Cardiac septum (tissue), 1 donor: ENCODE results near the gene GANAB. TPM values are rescaled to one million over a fixed set of nuclear protein-coding genes. Genes with fewer than 3 reads are reported as not detected.
"Not testable (repeated sequence)": the region's sequence is repeated elsewhere in the genome, so short reads cannot be mapped to it uniquely, and the experiment has no call there.

Experiments used
- DNase-seq: peaks from one replicate; pipeline ENCODE4 v3.0.0-alpha.2; 2020; ENCODE audit warnings: low spot score
- intact Hi-C: fragments of 100-400 bp; cut with DNase I; formaldehyde crosslinking; loops from one replicate; pipeline ENCODE4 v1.14.0; 2022
- total RNA-seq: library from RNA; stranded (reverse); fragmentation: NEBNext Ultra II Directional; extraction: Animal tissue kit (Norgen Biotek cat#: 25700); gene quantifications from one replicate; pipeline ENCODE4 v1.2.1, GENCODE V29; 2021
- donor health status: DM: no; HTN: no; CAD: no.

GANAB gene
- total RNA-seq, 1 donor from 2014 or later: 99.8 TPM

DNA sequence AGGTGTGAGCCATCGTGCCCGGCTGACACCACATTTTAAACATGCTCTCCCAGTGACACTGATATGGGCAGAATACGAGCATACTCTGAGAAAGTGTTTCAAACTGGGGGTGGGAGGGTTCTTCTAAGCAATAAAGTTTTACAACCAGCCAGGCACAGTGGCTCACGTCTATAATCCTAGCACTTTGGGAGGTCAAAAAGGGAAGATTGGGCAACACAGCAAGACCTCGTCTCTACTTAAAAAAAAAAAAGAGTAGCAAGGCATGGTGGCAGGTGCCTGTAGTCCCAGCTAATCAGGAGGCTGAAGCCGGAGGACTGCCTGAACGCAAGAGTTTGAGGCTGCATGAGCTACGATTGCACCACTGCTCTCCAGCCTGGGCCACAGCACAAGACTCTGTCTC is 2.2 kb downstream of the GANAB start:
- DNase-seq: no peak
- intact Hi-C loops: no loop called here

DNA sequence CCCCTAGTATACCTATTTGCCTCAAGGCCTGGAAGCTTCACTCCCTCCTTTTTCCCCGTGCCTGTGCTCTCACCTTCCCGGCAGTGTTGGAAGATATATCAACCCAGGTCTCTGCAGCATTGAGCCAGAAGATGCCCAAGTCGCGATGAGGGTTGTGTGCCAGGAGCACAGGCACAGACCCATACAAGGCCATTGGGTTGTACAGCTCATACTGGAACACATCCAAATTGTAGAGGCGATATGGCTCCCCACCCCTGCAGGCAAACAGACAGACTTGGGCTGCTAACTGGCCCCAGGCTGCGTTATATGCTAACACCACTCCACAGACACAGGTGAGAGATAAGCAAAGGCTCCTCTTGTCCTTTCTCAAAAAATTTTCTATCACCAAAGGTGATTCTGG is 13.9 kb downstream of the GANAB start:
- intact Hi-C loops: loop anchor here (10.0 kb wide), 1 partner anchor 382 kb away; the partner anchor contains the start of gene SLC22A8
- no peak for DNase-seq

DNA sequence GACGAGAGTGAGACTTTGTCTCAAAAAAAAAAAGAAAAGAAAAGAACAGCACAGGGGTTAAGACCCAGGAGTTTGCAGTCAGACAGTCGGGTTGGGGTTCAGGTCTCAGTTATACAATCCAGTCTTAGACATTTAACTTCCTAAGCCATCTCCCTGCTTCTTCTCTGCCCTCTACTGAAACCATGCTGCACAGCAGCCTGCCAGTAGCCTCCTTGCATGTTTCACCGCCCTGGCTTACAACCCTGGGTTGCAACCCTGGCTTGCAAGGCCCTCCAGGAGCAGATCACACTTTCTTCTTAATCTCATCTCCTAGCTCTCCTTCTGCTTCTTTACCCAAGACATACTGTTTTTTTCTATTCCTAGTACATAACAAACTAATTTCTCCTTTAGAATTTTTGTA is 18.7 kb downstream of the GANAB start:
- no peak for DNase-seq

DNA sequence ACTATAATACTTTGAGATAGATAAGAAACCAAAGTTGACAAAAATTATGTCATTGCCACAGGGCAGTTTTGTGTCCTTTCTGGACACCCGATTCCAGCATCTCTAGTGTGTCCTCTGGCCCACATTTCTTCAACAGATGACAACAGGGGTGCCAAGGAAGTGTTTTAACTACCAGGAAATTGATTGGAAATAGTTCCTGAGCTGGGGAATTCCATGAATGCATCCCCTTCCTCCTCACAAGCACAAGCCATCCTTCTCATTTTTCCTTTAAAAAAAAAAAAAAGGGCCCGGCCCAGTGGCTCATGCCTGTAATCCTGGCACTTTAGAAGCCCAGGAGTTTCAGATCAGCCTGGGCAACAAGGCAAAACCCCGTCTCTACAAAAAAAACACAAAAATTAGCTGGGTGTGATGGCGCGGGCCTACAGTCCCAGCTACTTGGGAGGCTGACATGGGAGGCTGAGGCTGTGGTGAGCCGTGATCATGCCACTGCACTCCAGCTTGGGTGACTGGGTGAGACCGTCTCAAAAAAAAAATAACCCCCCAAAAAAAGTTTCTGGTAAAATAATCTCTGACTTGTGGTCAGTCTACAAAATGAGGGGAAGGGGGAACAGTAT is 23.8 kb downstream of the GANAB start:
- no peak for DNase-seq
- intact Hi-C loops: loop anchor here (2.0 kb wide), 1 partner anchor 24 kb away; the partner anchor contains the start of gene GANAB

More for the DNA sequence above, 18.7 kb downstream of the GANAB start:
- intact Hi-C loops: no loop called here

DNA sequence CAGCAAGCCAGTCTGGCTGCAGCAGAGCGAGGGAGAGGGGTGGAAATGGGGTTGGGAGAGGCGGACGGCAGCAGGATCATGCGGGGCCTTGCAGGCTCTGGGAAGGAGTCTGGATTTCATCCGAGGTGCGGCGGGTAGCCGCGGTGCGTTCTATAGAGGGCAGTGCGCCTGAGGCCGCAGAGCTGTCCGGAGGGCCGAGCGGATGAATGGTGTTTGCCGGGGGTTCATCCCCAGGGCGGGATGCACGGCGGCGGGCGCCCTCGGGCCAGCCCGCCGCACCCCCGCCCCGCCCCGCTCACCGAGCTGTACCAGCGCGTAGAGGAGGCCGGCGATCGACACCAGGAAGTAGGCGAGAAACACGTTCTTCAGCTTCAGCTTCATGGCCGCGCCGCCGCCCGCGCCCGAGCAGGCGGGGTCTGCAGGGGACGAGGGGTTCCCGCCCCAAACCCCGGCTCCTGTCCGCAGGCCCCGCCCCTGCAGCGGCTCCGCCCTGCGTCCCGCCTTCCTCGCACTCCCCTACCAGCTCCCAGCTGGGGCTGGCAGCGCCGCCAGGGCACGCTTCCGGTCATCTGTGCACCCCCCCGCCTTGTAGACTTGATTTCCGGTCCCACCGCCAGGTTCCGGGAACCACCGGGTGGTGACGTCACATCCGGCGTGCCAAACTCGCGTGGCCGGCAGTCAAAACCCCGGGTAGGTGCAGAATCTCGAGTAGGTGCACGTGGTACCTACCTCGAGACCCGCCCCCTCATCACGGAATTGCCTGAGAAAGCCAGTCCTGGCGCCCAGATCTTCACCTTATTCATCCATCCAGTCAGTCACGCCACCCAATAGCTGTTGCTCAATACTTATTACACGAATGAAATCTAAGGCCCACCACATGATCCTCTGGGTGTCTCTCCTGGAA is 24.6 kb downstream of the GANAB start, which contains the start of gene B3GAT3:
Gene B3GAT3, minus strand, starts transcription at position 420 of the 904 bp plus-strand sequence. Its CDS starts 39 bp downstream, at position 381.
- intact Hi-C loops: loop anchor here (2.0 kb wide), 1 partner anchor 25 kb away; the partner anchor contains the start of gene GANAB
- peak; percentile 98 for DNase-seq

DNA sequence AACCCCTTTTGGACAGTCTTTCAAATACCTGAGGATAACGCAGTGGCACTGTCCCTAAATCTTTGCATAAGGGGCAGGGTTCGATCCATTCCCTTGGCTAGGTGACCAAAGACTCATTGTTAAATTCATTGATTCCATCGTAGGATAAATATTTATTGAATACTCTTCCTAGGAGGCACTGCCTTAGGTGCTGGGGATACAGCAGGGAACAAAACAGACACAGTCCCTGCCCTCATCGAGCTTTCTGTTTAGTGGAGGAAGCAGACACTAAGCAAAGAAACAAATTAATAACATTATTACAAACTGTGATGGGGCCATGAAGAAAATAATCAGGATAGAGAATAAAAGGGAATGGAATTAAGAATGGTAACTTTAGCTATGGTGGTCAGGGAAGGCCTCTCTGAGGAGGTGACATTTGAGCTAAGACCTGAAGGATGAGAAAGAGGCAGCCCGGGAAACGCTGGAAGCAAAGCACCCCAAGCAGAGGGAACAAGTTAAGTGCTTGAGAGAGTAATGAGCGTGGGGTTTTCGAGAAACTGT is 25.3 kb downstream of the GANAB start:
- no peak for DNase-seq
- intact Hi-C loops: no loop called here

DNA sequence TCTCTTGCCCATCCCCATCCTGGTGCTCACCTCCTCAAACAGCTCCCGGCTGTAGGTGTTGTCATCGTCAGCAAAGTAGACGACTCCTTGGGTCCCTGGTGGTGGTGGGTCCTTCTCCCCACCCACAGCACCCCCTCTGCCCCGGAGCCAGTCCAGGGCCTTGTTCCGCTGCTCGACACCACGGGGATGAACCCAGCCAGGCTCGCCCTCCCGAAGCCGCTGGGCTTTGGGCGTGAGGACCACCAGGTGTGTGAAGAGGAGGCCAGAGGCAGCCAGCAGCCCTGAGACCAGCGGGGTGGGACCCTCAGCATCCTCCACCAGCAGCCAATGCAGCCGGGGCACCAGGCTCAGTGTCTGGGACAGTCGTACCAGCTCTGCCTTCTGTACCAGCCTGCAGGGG is 29.5 kb downstream of the GANAB start:
- intact Hi-C loops, DNase-seq: not testable (repeated sequence)

DNA sequence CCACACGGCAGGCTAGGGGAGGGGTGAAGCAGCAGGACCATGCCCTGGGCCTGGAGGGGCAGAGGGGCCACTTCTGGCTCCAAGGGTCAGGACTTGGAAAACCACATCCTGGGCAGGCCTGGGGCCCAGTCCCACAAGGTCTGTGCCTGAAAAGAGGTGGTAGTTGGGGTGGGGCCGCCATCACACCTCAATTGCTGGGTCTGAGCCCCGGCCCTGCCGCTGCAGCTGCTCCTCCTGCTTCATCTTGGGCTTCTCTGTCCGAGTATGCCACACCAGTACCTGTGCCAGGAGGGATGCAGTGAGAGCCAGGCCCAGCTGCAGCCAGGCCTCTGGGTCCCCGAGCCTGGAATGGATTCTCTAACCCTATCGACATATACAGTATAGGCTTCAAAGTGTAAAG is 30.9 kb downstream of the GANAB start:
- intact Hi-C loops: no loop called here
- DNase-seq: no peak

DNA sequence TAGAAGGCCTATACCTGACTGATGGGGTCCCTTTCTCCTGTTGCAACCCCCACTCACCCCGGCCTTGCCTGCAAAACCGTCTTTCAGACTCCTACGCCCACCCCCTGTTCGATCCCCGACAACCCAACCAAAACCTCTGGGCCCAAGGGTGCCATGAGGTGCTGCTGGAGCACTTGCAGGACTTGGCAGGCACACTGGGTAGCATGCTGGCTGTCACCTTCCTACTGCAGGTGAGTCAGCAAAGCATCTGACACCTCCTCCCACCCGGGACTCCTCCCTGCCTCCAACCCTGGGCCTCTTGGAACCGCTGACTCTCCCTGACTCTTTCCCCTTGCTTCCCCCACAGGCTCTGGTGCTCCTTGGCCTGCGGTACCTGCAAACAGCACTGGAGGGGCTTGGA is 32.1 kb downstream of the GANAB start:
- no peak for DNase-seq
- intact Hi-C loops: no loop called here

DNA sequence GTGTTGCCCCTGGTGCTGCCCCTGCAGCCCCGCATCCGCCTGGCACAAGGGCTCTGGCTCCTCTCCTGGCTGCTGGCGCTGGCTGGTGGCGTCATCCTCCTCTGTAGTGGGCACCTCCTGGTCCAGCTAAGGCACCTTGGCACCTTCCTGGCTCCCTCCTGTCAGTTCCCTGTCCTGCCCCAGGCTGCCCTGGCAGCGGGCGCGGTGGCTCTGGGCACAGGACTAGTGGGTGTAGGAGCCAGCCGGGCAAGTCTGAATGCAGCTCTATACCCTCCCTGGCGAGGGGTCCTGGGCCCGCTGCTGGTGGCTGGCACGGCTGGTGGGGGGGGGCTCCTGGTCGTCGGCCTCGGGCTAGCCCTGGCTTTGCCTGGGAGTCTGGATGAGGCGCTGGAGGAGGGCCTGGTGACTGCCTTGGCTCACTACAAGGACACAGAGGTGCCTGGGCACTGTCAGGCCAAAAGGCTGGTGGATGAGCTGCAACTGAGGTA is 33.1 kb downstream of the GANAB start:
- intact Hi-C loops: no loop called here

DNA sequence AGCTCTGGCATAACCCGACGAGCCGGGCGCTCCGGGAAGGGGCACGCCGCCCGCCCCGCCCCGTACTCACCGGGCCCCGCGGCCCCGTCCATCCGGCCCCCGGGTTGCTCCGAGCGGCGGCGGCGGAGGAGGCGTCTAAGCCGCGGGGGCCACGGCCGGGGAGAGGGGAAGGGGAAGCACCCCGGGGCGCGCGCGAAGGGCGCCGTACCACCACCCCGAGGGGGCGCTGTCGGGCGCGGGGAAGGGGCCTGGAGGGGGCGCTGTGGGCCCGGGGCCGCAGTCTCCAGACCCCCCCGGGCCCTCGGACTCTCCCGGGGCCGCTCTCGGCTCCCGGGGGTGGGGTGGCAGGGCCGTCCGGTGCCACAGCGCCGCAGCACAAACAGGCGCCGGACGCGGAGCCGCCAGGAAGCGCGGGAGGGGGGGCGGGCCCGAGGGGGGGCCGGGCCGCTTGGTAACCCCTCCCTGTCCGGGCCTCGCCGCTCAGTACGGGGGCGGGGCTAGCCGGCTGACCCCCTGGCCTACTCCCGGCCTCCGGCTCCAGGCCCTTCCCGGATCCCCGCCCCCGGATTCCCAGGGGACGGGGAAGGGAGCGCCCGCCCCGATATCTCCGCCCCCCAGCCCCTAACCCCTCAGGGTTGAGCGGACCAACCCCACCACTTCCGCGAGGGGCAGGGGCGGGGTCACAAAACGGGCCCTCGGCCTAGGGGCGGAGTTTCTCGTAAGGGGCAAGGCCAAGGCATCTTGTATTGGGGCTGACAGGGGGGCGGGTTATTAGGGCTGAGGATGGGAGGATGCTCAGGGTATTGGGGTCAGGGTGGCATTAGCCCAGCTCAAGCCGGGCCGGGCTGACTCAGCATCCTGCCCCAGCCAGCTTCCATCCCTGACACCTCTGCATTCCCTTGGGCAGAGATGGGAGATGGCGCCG is 33.8 kb downstream of the GANAB start, which contains the start of the genes EML3 and ROM1:
Gene EML3, minus strand, starts transcription at position 410 of the 925 bp plus-strand sequence. Its CDS starts 318 bp downstream, at position 92.
Gene ROM1, plus strand, starts transcription at position 892 of the 925 bp plus-strand sequence. Its CDS starts 25 bp downstream, at position 917.
- intact Hi-C loops: no loop called here

More for the DNA sequence above, 33.1 kb downstream of the GANAB start:
- peak; percentile 79 for DNase-seq

DNA sequence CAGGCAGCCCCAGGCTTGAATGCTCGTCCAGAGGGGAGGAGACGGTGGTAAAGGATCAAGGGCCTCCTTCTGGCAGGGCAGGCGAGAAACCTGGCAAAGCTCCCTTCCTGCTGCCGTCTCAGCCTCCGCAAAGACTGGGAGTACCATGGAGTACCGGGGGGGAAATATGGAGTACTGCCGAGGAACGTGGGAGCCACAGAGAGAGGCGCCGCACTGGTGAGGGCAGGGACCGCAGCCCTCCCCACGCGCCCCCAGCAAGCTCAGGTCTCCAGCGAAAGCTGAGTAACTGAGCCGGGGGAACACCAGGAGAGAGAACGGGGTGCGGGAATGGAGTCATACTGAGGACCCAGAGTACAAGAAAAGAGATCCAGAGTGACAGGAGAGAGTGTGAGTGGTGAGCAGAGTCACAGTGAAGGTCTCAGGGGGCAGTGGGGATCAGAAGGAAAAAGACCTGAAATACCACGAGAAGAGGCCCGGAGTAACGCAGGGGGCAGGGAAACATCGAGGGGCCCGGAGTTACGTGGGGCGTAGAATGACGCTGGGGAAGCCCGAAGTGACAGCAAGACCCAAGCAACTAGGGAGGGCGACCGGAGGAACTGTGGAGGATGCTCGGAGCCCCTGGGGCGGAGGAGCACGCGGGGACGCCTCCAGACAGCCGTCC is 34.6 kb downstream of the GANAB start:
- peak; percentile 78 for DNase-seq
- intact Hi-C loops: no loop called here

More for the DNA sequence above, 33.8 kb downstream of the GANAB start, which contains the start of the genes EML3 and ROM1:
- DNase-seq: peak; percentile 95

DNA sequence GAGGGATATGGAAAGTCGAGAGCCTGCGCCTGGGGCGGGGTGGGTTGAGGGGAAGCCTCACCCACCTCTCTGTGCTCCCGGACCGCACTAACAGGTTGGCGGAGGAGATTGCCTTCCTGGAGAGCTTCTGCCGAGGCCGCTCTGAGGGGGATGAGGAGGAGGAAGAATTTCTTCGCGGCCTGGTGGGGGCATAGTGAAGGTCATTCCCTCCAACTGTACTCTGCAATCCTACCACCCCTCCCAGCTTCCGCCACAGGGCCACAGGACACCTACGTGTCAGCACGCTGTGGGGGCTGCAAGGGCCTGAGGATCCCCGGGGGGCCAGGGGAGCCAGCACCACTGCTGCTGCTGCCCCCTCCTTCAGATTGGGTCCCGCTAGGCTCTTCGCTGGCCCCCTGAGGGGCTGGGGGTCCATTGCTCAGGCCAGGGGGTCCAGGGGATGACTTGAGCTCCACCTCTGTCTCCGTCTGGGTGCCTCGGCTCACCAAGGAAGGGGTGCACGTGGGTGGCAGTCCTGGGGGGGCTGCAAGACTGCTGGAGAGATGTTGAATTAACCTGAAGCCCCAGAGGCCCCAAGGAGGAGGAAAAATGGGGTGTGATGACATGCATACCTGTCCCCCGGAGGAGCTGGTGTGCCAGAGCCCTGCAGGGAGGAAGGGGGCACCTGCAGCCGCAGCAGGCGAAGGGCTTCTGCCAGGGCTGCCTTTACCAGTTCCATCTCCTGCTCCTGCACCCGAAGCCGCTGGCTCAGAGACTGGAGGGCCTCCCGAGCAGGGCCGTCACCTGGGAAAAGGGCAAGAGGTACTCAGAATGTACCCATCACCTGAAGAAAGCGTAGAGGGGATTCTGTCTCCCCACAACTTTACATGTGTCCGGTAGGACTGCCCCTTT is 35.4 kb downstream of the GANAB start:
- no peak for DNase-seq
- intact Hi-C loops: no loop called here

DNA sequence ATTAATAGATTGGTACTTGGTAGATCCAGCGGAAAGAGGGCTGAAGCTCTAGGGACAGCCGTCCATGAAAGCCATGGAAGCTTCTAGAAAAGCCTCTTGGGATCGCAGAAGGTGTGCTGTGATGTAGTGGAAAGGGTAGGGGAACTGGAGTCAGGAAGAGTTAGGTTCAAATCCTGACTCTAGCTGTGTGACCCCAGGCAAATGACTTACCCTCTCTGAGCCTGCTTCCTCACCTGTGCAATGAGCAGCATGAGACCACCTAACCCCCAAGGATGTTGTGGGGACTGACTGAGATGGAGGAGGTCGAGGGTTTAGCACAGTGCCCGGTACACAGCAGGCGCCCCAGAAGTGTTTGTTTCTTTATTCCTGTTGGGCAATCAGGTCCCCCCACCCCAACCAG is 36.0 kb downstream of the GANAB start:
- no peak for DNase-seq
- intact Hi-C loops: no loop called here

DNA sequence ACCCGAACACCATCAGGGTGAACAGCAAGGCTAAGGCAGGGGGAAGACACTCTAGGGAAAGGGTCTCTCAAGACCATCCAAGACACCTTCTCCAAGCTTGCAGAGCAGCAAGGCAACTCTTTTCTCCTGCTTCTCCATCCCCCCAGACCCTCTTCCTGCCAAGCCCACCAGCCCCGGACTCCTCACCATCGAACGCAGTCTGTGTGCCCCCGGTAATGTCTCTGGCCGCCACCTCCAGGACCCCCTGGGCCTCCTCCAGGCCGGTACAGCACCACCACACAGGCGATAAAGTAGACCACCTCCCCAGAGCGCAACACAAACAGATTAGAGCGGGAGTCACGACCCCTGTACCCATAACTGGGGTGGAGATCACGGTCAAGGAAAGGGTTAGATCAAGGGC is 37.6 kb downstream of the GANAB start:
- intact Hi-C loops: no loop called here
- no peak for DNase-seq

DNA sequence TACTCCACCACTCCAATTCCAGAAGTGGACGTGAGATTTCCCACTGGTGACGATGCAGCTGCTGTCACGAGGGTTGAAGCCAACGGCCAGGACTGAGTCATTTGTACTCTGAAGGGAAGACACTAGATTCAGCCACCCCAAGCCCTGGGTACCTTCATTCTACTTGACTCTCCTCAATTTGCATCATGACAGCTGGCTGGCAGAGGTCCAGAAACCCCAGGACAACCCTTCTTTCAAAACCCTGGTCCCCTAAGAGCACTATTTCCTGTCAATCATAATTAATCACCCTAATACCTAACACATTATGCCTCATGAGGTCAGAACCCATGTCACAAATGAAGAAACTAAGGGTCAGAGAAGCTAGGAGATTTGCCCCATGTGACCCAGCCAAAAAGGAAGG is 38.7 kb downstream of the GANAB start:
- DNase-seq: no peak
- intact Hi-C loops: no loop called here

DNA sequence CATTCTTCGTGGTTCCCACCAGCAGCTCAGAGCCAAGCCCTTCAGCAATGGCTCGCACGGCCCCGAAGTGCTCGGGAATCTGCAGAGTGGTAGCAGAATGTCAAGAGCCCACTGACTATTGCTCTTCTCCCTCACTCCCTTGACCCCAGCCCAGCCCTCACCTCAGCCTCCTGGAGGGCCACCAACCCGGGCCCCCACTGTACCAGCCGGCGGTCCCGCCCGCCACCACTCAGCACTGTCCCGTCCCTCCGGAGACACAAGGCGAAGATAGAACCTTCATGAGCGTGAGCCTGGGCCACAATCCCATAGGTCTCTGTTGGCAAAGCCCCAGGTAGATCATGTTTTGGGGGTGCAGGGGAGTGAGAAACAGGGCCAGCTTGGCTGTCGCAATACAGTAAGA is 40.5 kb downstream of the GANAB start:
- DNase-seq: no peak
- intact Hi-C loops: no loop called here
